Measurements from ENCODE around the gene IFITM5.

Gene IFITM5

DNA sequence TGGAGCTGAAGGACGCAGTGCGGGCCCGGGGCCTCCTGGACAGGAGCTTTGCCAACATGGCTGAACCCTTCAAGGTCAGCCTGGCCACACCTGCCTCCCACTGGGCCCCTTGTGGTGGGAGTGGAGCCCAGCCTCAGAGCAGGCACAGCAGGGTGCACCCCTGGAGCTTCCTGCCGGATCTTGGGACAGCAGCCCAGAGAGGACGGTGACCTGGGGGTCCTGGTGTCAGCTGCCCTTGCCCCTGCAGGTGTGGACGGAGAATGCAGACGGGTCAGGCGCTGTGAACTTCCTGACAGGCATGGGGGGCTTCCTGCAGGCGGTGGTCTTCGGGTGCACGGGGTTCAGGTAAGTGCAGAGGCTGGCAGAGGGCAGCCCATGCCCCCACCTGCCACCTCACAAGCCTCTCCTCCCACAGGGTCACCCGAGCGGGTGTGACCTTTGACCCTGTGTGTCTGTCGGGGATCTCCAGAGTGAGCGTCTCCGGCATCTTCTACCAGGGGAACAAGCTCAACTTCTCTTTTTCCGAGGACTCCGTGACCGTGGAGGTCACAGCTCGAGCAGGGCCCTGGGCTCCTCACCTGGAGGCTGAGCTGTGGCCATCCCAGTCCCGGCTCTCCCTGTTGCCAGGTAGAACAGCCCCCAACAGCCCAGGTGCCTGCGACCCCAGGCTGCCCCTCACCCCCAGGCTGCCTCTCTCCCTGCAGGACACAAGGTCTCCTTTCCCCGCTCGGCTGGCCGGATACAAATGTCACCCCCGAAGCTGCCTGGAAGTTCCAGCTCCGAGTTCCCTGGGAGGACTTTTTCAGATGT lies 5.3 kb downstream of the IFITM5 start:
- peak; percentile 14 for DNase-seq

- DNase-seq = peak; percentile 11
These were observed 6.0 kb downstream of the IFITM5 start for GRCh38 chr11:293271-293851.

DNA sequence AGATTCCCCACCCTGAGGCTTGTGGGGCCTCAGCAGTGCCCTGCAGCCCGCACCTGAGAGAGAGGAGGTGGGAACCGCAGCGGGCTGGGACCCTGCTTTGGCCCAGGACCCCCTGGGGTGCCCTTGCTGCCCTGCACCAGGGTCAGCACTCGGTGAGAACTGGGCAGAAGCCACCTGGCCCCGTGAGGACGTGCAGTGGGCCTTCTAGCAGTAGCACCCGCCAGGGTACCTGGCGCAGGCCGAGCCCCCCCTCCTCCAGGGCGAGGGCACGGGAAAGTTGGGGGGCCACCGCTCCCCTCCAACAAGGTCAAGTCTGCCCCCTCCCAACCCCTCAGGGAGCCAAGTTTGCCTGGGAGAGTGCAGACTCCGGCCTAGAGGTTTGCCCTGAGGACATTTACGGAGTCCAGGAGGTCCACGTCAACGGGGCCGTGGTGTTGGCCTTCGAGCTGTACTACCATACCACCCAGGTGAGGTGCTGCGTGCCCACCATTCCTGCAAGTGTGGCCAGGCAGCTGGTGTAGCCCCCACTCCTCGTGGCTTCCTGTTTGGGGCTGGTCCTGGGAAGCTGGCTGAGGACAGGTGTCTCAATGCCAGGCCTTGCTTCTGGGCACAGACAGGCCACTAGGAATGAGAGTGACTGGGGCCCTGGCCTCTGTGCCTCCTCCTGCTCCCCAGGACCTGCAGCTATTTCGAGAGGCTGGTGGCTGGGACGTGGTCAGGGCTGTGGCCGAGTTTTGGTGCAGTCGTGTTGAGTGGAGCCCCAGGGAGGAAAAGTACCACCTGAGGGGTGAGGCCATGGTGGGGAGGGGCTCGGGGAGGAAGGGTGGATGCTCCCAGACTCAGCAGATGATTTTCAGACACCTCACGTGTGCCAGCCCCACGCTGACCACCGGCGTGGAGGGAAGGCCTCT lies 6.9 kb downstream of the IFITM5 start:
- DNase-seq = peak; percentile 33

DNA sequence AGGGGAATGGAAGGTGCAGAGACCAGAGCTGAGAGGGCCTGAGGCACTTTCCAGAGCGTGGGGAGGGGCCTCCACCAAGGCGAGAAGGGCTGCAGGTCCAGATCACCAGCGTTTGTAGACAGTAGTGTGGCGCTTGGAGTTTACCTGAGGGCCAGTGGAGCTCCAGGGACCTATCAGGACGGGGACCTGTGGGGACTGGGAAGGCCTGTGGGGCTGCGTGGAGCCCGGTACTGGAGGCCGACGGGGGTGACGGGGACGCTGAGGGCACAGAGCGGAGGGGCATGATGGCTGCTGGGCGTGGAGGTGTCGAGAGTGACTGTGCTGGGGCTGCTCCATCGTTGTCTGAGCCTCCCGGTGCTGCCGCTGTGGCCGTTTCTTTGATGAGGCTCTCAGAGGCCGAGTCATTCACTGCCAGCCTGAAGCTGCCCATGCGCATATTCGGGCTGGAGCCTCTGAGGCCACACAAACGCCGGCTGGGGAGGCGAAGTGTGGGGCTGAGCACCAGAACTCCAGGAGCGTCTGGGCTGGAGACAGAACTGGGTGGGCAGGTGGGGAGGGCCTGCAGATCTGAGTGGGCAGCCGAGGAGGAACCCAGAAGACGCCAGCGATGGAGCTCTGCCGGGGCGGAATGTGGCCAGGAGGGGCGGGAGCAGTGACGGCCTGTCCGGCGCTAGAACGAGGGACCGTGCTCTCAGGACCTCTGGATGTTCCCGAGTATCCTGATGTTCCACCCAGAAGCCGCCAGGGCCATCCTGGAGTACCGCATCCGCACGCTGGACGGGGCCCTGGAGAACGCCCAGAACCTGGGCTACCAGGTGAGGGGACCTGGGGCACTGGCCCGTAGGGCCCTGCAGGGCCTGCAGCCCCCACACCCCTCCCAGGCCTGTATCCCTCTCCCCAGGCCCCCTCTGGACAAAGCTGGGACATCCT lies 7.8 kb downstream of the IFITM5 start:
- peak; percentile 34 for DNase-seq

GRCh38 chr11:290621-291231 lies 8.6 kb downstream of the IFITM5 start:
- peak; percentile 36 for DNase-seq

DNA sequence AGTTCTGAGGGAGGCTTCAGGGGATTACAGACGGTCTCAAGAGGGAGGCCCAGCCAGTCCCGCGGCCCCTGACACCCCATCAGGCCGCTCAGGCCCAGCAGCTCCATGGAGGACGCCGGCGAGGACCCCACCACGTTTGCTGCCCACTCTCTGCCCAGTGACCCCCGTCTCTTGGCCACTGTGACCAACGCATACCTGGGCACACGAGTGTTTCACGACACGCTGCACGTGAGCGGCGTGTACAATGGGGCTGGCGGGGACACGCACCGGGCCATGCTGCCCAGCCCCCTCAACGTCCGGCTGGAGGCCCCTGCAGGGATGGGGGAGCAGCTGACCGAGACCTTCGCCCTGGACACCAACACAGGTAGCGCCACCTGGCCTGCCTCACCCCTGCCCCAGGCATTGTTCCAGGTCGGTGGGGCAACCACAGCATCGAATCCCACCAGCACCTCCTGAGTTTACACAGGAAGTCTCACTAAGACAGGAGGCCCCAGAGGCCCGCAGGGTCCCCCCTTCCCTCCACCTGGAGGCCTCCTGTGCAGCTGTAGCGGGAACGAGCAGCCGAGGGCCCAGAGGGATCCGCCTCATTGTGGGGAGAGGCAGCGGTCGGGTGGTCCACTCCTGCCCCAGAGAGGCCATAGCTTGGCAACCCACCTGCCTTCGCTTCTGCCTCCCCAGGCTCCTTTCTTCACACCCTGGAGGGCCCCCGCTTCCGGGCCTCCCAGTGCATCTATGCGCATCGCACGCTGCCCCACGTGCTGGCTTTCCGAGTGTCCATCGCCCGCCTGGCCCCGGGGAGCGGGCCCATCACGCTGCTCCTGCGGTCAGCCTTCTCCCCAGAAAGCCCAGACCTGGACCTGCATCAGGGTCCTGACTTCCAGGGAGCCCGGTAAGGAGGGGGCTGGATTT lies 9.4 kb downstream of the IFITM5 start:
- DNase-seq = peak; percentile 49

DNA sequence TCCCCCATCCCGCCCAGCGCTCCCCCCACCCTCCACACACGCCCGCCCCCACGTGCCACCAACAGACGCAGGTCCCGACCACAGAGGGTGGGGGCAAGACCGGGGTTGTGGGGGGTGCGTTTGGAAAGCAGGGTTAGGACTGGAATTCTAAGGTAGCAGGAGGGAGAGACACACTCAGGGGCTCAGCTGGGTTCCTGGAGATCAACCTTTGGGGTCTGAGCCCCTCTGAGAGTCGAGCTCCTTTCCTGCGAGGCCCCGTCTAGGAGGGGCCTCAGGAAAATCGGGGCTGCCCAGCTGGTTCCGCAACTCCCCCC lies 10.0 kb downstream of the IFITM5 start:
- DNase-seq = peak; percentile 59

GRCh38 chr11:288478-289397 lies 10.6 kb downstream of the IFITM5 start, which contains the start of gene PGGHG:
Gene PGGHG (plus strand): TSS chr11:289126. CDS start chr11:289817, 691 bp downstream.
- DNase-seq = peak; percentile 100

DNA sequence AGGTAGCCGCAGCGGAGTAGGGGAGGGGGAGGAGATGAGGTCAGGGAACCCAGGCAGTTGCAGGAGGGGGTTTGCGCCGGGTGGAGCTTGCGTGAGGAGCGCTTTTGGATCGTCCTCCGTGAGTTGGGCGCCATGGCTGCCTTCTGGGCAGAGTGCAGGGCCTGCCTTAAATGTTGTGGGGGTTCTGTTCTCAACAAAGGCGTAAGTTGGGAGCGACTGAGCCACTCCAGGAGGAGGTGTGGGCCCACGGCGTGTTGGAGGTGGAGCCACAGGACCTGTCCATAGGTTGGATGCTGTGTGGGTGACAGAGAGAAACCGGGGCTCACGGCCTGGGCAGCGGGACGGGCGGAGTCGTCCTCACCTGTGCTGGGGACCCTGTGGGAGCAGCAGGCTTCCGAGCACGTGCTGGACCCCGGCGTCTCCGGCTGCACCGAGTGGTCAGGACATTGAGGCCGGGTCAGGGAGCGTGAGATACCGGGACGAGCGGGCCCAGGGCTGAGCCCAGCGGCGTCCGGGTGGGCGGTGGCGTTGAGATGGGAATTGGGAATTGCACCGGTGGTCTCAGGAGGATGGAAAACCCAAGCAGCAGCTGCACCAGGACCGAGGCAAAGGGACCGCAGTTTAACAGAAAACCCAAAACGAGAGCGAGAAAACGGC lies 11.4 kb downstream of the IFITM5 start:
- peak; percentile 55 for DNase-seq

GRCh38 chr11:286977-287820 lies 12.1 kb downstream of the IFITM5 start:
- DNase-seq = peak; percentile 51

- DNase-seq = peak; percentile 50
These were observed 13.5 kb downstream of the IFITM5 start for GRCh38 chr11:285894-286220.

GRCh38 chr11:285021-285893 lies 14.1 kb downstream of the IFITM5 start:
- DNase-seq = peak; percentile 44

DNA sequence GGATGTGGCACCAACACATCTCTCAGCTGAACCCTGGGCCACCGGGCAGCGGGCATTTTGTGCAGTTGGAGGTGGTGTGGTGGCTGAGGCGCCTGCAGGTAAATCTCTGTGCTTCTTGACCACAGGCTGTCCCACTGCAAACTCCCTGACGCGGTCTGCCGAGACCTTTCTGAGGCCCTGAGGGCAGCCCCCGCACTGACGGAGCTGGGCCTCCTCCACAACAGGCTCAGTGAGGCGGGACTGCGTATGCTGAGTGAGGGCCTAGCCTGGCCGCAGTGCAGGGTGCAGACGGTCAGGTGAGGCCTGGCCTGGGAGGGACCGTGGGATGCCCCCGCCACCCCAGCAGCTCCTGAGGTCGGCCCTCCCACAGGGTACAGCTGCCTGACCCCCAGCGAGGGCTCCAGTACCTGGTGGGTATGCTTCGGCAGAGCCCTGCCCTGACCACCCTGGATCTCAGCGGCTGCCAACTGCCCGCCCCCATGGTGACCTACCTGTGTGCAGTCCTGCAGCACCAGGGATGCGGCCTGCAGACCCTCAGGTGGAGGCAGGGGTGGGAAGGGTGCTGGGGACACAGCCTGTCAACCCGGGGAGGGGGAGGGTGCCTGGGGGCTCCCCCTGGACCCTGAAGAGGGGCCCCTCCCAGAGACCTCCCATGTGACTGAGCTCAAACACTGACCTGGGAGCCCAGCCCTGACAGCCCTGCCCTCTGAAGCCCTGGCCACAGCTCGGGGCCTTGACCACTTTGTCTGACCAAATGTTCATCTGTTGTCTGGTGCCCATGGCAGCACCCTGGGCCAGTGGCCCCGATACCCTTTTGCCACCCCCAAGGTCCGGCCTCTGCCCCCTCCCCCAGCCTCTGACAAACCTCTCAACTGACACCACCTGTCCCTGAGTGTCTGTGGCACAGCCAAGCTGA lies 15.0 kb downstream of the IFITM5 start:
- peak; percentile 41 for DNase-seq

GRCh38 chr11:283405-284104 lies 15.8 kb downstream of the IFITM5 start:
- DNase-seq = peak; percentile 32

GRCh38 chr11:282630-283360 lies 16.5 kb downstream of the IFITM5 start:
- peak; percentile 62 for DNase-seq
